NOMO-1 (cell line): ENCODE results near the gene IQSEC3.
A peak's percentile ranks its signal among the peaks of the same experiment; 100 is the strongest.
"Not testable (repeated sequence)": the region's sequence is repeated elsewhere in the genome, so short reads cannot be mapped to it uniquely, and the experiment has no call there.

Experiments used
- DNase-seq, 2 experiments: peaks; one replicate each; lab custom pipeline; 2025; ENCODE audit not compliant: unreplicated experiment in 2 of 2; lab: John Stamatoyannopoulos, UW

Gene IQSEC3

DNA sequence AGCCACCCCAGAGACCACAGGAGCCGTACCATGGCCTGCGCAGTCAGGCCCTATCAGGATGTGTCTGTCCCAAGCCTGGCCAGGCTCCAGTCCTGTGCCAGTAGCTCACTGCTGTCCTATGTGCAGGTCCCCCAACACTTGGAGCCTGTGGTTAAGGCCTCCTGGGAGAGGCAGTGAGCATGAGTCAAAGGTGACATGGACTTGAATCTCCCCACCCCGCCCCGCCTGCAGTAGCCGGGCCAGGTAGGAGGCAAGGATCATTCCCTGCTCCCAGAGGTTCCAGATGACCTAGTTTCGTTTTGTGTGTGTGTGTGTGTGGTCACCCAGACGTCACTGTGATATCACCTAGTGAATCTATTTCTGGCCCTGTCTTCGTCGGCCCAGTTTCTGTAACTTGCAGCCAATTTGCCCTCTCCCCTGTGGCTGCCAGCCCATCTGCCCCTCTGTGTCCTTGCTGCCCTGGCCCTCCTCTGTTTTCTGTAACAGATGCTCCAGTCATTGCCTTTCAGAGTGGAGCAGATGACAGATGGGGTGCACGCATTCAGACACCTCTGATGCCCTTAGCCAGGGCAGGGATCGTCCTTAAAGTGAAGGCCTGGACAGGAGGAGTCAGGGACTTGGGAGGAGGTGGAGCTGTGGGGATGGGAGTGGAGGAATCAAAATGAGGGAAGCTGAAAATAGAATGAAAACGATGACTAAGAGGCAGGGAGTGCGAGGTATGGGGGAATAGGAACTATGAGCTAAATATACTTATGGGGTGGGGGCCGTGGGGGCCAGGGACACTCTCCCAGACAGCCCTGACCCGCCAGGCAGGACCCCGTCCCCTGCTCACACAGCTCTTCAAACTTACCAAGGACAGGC, 110.0 kb downstream of the IQSEC3 start:
- no peak for DNase-seq

DNA sequence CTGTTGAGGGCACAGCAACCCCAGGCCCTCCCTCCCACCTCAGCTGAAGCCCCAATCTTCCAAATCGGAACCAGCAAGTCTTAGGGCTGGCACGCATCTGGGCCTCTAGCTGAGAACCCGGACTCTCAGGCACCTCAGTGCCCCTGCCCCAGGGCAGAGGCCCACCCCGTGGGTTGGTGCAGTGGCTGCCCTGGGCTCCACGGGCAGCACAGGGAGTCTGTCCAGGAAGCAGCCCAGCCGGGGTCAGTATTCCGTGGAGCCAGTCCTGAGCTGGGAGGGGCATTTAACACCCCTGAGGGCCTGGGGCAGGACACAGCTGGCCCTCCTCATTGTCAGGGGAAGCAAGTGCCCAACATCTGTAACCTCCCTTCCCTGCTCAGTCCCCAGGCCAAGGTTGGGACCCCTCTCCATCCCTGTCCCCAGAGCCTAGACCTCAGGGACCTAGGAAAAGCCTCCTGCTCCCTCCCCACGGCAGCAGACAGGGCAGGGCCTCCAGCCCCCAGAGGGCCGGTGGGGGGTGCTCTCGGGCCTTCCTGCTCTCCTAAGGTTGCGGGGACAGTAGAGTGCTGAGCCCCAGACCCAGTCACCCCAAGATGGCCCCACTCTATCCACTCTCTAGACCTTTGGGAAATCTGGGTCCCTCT, 110.9 kb downstream of the IQSEC3 start:
- no peak for DNase-seq

DNA sequence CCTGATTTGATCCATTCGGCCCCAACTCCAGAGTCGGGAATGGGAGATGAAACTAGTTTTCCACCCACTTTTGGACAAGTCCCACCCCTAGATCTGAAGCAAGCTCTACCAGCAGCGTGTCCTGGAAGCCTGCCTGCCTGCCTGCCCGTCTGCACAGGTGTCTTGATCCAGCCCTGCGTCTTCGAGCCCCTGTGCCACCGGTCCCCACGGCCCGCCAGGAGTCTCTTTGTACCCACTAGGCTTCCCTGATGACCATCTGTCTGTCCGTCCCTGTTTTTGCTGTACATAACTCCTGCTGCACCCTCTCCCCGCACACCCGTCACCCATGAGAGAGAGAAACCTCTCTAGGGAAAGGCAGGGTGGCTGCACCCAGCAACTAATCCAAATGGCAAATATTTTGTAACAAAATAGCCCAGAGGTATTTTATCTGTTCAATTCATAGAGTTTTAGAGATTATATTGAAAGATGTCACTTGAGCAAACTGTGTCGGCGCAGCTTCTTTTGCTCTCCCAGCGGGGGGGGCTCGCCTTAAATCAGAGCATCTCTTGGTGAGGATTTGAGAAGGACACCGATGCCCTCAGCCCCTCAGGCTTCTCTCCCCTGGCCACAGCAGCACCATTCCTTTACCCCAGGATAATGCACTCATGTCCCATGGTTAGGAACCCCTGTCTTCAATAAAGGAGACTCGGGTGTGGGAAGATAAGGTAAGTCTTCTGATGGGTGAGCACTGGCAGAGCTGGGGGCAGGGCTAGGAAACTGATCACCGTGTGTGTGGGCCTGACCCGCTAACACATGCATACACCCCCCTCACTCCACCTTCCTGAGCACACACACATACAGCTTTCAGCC, 111.6 kb downstream of the IQSEC3 start:
- DNase-seq: no peak

- DNase-seq: no peak
Observed at GRCh38 chr12:178829-179109, 112.2 kb downstream of the IQSEC3 start.

DNA sequence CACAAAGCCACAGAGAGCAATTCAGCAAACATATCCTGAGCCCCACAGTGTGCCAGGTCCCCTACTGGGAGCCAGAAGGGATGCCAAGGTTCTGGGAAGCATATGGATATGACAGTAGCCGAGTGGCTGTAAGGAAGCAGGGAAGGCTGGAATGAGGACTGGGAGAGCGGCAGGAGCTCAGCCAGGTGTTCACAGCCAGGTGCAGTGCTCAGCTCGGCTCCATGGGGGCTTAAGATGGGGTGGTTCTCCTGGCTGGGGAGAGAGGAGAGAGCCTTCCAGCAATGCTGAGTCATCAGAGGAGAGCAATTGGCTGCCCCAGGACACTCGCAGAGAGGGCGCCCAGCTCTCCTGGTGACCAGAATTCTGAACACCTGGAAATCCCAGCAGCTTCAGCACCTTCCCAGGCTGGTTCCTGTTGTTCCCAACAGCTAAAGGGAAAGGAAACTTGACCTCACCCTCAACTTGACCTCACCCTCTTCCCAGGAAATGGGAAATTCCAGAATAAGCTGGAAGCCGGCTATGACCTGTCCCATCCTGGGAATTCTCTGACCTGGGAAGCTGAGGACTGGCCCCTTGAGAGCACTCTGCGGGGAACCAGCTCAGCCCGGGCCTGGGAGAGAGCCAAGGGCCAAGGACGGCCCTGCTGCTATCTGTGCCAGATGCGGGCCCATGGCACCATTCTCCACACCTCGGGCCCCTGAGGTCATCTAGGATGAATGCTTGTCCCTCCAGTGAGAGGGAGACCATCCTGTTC, 112.7 kb downstream of the IQSEC3 start:
- DNase-seq: no peak

GRCh38 chr12:179885-180284, 113.3 kb downstream of the IQSEC3 start:
- DNase-seq: no peak

DNA sequence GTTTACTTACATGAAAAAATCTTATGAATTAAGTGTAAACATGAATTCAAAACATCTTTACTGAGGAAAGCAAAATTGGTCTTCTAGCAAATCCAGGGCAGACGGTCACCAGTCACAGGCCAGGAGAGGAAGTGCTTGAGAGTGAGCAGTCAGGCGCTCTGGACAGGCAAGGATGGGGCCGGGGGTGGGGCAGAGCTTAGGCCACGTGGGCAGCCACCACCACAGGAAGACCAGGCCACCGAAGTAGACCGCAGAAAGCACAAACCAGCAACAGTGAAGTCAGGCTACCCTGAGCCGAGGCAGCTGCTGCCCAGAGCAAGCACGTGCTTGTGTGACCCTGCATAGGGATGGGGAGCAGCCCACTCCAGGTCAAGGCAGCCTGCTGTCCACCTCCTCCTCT, 113.9 kb downstream of the IQSEC3 start:
- peak; percentile 85 to 90 for DNase-seq

DNA sequence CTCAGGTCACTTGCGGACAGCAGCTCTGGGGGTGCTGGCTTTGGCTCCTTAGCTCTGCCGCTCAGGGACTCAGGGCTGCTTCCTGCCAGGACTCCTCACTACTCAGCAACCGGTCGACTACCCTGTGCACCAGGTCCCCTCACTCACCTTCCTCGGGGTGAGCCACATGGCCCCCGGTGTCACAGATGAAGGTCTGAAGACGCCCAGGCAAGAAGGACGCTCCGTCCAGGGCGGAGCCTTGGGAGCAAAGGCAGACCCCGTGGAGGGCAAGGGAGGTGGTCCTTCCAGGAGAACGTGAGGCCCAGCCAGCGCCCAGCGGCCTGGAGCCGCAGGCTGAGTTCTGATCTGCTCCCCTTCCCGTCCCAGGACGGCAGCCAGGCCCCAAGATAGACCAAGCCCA, 115.4 kb downstream of the IQSEC3 start:
- no peak for DNase-seq

DNA sequence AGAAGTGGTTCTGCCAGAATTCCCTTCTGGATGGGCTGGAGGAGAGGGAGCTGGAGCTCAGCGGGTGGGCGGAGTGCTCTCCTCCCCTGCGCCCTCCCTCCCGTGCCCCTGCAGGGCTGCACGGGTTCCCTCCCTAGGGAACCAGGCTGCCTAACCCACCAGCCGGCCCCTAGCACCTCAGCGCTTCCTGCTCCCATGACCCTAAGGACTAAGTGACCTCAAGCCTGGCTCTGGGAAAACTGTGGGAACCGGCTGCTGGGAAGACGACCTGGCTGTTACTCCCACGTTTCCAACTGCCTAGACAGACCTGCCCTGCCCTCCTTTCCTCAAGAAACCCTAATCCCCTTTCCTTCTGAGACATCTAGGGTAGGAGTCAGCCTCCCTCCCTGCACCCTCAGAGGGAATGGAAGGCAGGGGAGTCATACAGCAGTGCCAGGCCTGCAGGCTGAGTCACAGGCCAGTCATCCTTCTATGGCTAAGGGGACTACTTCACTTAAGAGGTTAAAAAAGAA, 115.9 kb downstream of the IQSEC3 start:
- DNase-seq: peak; percentile 37 to 61

DNA sequence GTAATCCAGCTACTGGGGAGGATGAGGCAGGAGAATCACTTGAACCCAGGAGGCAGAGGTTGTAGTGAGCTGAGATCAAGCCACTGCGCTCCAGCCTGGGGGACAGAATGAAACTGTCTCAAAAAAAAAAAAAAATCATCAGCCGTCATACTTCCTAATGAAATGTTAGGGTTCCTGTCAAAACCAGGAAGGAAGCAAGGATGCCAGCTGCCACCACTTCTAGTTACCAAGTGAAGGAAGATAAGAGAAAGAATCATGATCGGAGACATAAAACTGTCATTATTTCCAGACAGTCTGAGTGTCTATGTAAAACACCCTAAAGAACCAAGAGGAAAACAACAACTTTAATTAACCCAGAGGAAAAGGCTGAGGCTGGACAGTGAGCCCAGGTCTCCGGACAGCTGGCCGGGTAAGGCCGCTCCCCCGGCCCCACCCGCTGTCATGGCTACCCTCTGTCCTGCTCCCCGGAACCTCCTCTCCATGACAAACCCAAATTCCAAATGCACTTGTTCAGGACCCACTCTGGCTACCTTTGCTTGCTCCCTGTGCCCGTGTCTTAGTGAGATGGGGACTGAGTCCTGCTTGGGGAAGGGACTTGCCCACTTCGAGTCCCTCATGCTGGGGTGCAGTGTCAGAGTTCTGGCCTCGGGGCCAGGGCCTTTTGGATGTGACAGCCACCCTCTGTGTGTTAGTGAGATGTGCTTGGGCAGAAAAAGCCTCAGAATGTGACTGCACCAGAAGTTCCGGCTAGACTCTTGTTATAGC, 118.4 kb downstream of the IQSEC3 start:
- no peak for DNase-seq

GRCh38 chr12:185576-185955, 119.0 kb downstream of the IQSEC3 start:
- DNase-seq: no peak

DNA sequence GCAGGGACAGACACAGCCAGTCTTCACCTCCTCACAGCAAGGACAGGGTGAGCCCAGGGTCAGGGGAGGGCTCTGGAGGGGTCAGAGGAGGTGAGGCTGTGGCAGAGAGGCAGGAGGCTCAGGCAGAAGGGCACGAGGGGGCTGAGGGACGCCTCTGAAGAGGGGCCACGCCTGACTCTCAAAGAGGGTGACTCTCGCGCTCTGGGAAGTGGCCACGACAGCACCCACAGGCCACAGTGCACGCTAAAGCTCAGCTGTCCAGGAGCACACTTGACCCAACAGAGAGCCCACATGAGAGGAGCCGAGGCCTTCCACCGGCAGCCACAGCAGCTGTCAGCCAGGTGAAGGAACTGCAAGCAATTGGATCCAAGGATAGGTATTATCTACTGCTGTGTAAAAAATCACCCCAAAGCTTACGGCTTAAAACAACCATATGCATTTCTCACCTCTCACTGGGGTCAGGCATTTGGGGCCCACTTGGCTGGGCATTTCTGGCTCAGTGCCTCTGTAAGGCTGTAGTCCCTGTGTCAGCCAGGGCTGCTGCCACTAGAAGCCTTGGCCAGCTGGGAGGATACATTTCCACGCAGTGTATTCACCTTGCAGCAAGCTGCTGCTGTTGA, 119.5 kb downstream of the IQSEC3 start:
- DNase-seq: no peak

GRCh38 chr12:187986-188909, 121.7 kb downstream of the IQSEC3 start:
- not testable (repeated sequence) for DNase-seq

- peak; percentile 62 to 82 for DNase-seq
Observed at GRCh38 chr12:188910-189621, 122.5 kb downstream of the IQSEC3 start.

DNA sequence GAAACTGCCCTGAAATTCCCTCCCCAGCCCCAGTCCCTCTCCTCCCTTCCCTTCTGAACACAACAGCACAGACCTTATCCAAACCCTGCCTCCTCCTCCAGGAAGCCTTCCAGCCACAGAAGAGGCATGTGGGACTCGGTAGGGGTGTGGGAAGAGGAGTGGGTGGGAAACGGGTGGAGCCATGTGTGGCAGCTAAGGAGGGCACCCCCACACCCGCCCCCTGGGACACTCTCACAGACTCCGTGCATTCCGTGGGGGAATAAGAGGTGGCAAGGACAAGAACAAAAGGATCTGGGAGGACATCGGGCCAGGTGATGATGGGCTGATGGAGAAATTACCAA, 123.0 kb downstream of the IQSEC3 start:
- DNase-seq: no peak

DNA sequence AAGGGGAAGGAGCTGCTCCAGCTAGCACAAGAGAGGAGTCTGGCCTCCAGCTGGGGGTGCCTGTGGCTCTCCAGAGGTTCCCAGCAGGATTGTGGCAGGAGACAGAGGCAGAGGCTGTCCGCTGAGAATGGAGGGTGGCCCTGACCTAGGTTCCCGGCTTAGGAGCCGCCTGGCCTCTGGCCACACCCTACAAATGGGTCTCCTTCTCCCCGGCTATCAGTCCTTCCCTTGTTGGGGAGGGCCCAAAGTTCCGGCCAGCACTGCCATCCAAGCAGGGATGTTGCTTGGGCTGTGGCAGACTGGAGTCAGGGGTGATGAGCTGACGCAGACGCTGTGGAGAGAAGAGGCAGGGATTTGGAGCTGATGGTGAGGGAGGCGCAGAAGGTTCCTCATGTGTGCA, 124.3 kb downstream of the IQSEC3 start:
- no peak for DNase-seq

GRCh38 chr12:191541-191940, 125.0 kb downstream of the IQSEC3 start:
- no peak for DNase-seq

DNA sequence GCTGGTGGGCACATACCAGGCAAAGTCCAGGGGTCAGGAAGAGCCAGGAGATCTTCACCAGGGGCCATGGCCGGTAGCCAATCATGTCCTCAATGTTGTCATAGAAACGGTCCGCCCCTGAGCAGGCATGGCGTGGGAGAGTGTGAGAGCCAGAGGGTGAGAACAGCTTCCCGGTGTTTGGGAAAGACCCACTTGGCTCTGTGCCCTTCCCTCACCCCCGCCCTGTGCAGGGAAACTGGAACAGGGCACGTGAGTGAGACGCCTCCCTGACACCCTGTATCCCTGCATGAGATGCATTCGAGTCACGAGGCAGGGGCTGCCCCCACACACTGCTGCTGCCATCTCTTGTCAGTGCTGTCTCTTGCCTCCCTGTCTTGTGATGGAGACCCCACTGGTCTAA, 126.7 kb downstream of the IQSEC3 start:
- no peak for DNase-seq
